GM21528 (cell line): ENCODE data around the gene AHR.
"Not testable (repeated sequence)": the region's sequence is repeated elsewhere in the genome, so short reads cannot be mapped to it uniquely, and the experiment has no call there.

Experiments
- ATAC-seq: cut with Tn5 transposase; IDR thresholded peaks from one replicate; pipeline ENCODE4 v1.9.1; 2021; ENCODE audit warnings: mild to moderate bottlenecking, moderate library complexity; ENCODE audit not compliant: unreplicated experiment, low FRiP score

AHR gene

GRCh38 chr7:17333221-17333620, 34.8 kb downstream of the AHR start:
- ATAC-seq, result no peak

- no peak for ATAC-seq
Observed at GRCh38 chr7:17336168-17336567, 37.7 kb downstream of the AHR start.

GRCh38 chr7:17339139-17339538, 40.7 kb downstream of the AHR start:
- no peak for ATAC-seq

- no peak for ATAC-seq
Observed at GRCh38 chr7:17339952-17340351, 41.5 kb downstream of the AHR start.

GRCh38 chr7:17340655-17341054, 42.2 kb downstream of the AHR start:
- ATAC-seq, result no peak

GRCh38 chr7:17342756-17343155, 44.3 kb downstream of the AHR start:
- no peak for ATAC-seq

GRCh38 chr7:17347401-17347800, 48.9 kb downstream of the AHR start:
- no peak for ATAC-seq

GRCh38 chr7:17348932-17349331, 50.5 kb downstream of the AHR start:
- ATAC-seq, result not testable (repeated sequence)

GRCh38 chr7:17350321-17350720, 51.9 kb downstream of the AHR start:
- not testable (repeated sequence) for ATAC-seq

GRCh38 chr7:17353650-17354419, 55.4 kb downstream of the AHR start:
- not testable (repeated sequence) for ATAC-seq

GRCh38 chr7:17354473-17354872, 56.0 kb downstream of the AHR start:
- no peak for ATAC-seq

GRCh38 chr7:17355050-17355449, 56.6 kb downstream of the AHR start:
- ATAC-seq, result no peak

GRCh38 chr7:17357952-17358351, 59.5 kb downstream of the AHR start:
- no peak for ATAC-seq

GRCh38 chr7:17359610-17360009, 61.2 kb downstream of the AHR start:
- ATAC-seq, result no peak

GRCh38 chr7:17362439-17363105, 64.1 kb downstream of the AHR start:
- no peak for ATAC-seq

GRCh38 chr7:17364671-17365070, 66.2 kb downstream of the AHR start:
- no peak for ATAC-seq

- no peak for ATAC-seq
Observed at GRCh38 chr7:17365775-17366174, 67.3 kb downstream of the AHR start.

- ATAC-seq, result no peak
Observed at GRCh38 chr7:17367502-17367901, 69.0 kb downstream of the AHR start.

GRCh38 chr7:17368856-17369524, 70.5 kb downstream of the AHR start:
- no peak for ATAC-seq

- ATAC-seq, result no peak
Observed at GRCh38 chr7:17369691-17370426, 71.4 kb downstream of the AHR start.
